Activated T-helper 1 cell treated with Interleukin-2 at 50 U/mL for 16 hours (primary cell): ENCODE data around the gene PIH1D2.
"Not testable (repeated sequence)": the region's sequence is repeated elsewhere in the genome, so short reads cannot be mapped to it uniquely, and the experiment has no call there.

ENCODE experiments used
- DNase-seq: peaks from one replicate; pipeline ENCODE4 v3.0.0-alpha.2; 2020; ENCODE audit warnings: low read depth

PIH1D2 gene

DNA sequence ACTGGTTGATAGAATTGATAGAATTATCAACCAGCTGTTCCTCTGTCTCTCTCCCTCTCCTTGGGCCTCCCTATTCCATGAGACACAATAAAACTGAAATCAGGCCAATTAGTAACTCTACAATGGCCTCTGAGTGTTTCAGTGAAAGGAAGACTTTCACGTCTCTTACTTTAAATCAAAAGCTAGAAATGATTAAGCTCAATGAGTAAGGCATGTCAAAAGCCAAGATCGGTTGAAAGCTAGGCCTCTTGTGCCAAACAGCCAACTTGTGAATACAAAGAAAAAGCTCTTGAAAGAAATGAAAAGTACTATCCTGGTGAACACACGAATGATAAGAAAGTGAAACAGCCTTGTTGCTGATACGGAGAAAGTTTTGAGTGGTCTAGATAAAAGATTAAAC lies 16.6 kb downstream of the PIH1D2 start:
- no peak for DNase-seq

DNA sequence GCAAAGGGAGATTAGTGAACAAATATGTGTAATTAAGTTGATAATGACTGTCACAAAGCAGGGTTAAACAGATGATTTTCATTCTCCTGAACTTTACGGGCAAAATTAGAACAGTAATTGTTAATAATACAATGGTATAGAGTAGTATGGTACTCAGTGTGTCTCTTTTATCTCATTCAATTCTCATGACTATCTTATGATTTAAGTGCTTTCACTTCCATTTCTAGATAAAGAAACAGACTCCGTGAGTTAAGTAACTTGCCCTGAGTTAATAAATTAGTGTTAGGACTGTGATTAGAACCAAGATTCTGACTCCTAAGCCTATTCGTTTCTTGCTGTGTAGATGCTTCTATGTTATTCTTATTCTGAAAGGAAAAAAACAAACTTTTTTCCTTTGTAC lies 22.0 kb downstream of the PIH1D2 start:
- DNase-seq: no peak

DNA sequence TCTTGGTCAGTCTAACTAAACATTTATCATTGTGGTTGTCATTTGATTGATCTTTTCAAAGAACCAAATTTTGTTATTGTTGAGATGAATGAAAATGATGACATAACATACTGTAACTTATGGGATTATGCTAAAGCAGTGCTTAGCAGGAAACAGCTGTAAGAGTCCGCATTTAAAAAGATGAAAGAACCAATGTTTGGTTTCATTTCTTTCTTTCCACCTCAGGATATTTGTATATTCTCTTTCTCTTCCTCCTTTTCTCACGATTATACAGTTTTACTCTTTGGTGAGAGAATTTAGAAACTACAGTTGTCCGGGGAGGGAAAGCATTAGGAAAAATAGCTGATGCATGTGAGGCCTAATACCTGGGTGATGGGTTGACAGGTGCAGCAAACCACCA lies 23.1 kb downstream of the PIH1D2 start:
- no peak for DNase-seq

DNA sequence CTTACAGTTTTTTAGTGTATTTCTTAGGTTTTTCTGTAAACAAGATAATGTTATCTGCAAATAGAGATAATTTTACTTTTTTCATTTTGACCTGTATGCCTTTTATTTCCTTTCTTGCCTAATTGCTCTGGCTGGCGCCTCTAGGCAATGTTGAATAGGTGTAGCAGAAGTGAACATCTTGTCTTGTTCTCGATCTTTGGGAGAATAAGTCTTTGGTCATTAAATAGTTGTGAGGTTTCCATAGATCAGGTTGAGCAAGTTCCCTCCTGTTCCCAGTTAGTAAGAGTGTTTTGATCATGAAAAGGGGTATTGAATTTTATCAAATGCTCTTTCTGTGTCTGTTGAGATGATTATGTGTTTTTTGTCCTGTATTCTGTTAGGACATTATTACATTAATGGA lies 24.0 kb downstream of the PIH1D2 start:
- no peak for DNase-seq

DNA sequence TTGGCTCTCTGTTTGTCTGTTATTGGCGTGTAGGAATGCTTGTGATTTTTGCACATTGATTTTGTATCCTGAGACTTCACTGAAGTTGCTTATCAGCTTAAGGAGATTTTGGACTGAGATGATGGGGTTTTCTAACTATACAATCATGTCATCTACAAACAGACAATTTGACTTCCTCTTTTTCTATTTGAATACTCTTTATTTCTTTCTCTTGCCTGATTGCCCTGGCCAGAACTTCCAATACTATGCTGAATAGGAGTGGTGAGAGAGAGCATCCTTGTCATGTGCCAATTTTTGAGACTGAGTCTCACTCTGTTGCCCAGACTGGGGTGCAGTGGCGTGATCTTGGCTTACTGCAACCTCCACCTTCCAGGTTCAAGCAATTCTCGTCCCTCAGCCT lies 25.6 kb downstream of the PIH1D2 start:
- DNase-seq: not testable (repeated sequence)

DNA sequence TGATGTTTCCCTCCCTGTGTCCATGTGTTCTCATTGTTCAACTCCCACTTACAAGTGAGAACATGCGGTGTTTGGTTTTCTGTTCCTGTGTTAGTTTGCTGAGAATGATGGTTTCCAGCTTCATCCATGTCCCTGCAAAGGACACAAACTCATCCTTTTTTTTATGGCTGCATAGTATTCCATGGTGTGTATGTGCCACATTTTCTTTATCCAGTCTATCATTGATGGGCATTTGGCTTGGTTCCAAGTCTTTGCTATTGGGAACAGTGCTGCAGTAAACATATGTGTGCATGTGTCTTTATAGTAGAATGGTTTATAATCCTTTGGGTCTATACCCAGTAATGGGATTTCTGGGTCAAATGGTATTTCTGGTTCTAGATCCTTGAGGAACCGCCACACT lies 27.2 kb downstream of the PIH1D2 start:
- DNase-seq: not testable (repeated sequence)

DNA sequence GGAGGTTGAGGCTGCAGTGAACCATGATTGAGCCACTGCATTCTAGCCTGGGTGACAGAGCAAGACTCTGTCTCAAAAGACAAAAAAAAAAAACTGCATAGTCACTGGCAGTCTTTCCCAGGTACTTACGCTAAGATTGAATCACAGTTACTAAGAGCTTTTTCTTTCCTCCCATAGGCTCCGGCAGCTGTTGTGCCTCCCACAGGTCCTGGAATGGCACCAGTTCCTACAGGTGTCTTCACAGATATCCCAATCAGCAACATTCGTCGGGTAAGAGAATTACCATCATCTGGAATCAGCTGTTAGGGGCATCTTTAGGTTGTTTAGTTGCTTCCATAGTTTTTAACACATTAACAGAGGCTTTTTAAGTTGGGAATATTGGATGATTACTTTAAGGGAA lies 28.9 kb downstream of the PIH1D2 start:
- DNase-seq: no peak

DNA sequence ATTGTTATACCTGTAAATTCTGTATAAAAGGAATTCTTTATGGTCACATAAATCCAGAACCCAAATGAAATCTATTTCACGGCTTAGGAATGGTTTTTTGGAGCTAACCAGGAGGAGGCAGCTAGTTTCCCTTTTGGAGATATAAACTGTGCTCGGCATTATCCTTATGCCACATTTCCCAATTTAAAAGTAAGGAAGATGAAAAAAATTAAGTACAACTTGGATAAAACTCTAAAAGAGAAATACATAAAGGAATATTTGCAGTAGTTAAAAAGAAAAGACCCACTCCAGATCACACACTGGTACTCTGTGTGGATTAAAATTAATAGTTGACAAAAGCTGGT lies 30.9 kb downstream of the PIH1D2 start:
- DNase-seq: no peak

DNA sequence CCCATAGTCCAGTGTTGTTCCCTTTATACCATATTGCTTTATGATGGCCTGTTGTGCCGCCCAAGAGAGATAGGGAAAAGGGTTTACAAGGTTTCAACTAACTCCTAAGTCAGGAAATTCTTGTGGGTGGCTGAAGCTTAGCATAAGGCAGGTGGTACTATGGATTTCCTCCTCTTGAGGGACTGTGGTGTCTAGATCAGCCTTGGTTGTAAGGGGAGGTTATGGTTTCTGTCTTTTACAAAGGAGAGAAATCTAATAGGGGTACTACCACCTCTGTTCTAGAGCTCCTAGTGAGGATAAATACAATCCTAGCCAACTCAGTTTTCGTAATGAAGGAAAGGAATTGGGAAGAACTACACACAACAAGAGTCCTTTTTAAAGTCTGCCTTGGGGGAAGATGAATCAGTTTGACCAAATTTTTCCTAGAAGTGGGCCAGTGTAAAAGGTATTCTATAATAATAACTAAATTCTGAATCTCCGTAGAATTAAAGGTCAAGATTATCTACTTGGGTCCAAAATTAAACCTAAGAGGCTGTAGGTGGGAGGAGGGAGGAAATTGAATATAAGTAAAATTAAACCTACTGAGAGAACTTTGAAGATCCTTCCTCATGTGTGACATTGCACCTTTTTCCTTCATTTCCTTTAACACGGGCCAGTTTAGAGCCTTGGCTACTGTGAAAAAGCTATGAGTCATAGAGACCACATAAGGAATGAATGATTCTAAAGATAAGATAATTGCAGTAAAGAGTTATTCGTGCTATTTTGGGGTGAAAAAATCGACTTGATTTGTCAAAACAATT lies 31.5 kb downstream of the PIH1D2 start:
- no peak for DNase-seq

DNA sequence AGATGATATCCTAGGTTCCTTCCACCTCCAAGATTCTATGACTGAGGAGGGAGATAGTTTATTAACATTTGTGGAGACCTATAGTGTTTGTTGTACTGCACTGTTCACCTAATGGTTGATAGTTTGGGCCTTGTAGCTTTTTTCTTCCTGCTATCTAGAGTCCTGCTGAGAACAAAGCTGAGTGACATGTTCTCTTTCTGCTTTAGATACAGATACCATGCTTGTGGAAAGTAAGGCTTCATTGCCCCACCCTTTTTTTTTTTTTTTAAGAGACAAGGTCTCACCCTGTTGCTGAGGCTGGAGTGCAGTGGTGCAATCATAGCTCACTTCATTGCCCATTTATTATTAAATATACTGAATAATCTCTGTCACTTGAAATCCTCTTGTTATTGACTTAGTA lies 36.3 kb downstream of the PIH1D2 start:
- DNase-seq: no peak

DNA sequence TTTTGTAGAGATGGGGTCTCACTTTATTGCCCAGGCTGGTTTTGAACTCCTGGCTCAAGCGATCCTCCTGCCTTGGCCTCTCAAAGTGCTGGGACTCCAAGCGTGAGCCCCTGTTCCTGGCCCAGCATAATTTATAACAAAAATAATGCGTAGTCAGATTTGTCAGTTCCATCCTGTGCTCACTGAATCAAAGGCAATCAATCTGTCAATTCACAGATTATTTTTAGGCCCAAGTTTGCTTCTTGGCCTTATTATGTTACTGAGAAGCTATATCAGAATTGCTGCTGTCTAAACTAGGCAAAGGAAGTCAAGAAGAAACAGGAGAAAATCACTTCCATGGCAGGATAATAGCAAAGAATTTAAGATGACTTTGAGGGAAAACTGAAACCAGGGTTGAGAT lies 39.9 kb downstream of the PIH1D2 start:
- no peak for DNase-seq

DNA sequence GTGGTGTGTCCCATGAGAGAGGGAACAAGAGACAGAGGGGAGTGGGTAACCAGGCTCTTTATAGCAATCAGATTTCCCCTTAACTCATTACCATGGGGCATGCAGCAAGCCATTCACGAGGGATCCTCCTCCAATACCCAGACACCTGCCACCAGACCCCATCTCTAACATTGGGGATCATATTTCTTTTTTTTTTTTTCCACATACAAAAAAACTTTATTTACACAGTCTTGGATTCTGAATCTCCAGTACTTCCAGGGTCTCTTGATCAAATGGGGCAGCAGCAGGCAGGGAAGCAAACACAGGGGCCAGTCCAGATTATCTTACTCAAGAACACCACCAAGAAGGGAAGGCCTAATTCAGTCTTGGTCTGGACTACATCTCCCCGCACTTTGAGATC lies 44.4 kb downstream of the PIH1D2 start:
- no peak for DNase-seq

DNA sequence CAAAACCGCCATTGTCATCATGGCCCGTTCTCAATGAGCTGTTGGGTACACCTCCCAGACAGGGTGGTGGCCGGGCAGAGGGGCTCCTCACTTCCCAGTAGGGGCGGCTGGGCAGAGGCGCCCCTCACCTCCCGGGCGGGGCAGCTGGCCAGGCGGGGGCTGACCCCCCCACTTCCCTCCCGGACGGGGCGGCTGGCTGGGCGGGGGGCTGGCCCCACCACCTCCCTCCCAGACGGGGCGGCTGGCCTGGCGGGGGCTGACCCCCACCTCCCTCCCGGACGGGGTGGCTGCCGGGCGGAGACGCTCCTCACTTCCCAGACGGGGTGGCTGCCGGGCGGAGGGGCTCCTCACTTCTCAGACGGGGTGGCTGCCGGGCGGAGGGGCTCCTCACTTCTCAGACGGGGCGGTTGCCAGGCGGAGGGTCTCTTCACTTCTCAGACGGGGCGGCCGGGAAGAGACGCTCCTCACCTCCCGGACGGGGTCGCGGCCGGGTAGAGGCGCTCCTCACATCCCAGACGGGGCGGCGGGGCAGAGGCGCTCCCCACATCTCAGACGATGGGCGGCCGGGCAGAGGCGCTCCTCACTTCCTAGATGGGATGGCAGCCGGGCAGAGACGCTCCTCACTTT lies 46.9 kb downstream of the PIH1D2 start:
- not testable (repeated sequence) for DNase-seq

DNA sequence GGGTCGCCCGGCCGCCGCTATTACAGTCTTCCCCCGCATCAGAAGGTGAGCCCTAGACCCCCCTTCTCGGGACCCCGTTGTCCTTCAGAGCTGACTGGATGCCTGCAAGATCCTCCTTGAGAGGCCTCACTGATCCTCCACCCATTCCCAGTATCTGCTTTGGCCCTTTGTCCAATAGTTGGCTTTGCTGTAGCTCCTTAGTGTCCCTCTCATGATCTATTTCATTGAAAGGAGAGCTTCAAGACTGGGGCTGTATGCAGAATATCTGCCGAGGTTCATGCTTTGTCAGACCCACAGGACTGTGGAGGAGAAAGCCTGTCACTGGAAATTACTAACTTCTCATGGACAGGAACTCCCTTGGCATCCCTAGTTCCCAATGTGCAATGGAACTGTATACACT lies 48.1 kb downstream of the PIH1D2 start:
- DNase-seq: no peak

DNA sequence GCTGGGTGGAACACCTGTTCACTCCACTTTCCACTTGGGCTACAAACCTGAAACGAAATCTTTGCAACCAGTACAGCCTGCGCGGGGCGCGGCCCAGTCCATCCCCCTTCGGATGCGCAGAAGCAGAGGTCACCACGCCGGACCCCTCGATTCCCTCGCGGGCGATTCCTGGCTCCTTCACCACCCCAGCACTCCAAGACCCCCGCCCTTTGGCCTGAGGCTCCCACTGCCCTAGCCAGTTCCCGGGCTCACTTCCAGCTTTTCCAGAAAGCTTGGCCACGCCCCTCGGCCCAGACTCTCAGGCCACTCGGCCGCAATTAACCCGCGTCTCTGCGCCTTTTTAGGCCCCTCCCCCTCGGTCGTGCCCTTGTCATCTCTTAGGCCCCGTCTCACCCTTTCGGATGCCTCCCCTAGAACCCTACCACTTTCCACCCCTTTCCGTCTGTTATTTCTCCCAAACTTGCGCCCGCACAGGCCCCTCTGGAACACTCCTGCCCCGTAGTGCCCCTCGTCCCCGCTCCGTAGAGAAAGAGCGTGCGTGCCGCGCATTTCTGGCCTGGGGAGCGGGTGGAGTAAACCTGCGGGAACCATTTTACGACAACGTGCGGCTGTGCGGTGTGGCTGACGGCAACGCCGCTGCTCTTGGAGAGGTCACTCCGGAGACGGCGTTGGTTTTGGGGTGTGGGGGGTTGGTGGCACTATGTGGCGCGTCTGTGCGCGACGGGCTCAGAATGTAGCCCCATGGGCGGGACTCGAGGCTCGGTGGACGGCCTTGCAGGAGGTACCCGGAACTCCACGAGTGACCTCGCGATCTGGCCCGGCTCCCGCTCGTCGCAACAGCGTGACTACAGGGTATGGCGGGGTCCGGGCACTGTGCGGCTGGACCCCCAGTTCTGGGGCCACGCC lies 48.8 kb downstream of the PIH1D2 start, which contains the start of gene DLAT:
Gene DLAT, plus strand, starts transcription at position 636 of the 906 bp plus-strand sequence. Its CDS starts 65 bp downstream, at position 701.
- DNase-seq: peak; percentile 67

DNA sequence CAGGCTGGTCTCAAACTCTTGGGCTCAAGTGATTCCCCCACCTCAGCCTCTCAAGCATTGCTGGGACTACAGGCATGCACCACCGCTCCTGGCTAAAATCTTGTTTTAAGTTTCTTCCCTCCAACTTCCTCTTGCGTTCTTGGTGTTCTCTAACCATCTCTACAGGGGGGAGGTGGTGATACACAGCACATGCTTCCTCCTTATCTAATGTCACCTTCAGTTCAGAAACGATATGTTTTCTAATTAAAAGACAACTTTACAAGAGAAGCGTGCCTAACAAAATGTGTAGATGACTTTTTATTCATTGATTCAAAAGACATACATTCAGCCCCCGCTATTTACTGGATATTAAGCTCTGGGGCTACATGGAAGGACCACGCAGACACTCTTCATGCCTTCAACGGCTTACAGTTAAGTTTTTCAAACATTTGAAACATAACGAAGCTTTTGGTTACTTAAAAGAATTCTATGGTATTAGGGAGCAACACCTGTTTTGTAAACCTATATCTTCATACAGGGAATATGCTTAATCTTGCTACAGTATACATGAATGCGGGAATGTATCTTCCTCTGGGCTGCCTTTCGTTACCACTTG lies 49.5 kb downstream of the PIH1D2 start:
- DNase-seq: no peak

DNA sequence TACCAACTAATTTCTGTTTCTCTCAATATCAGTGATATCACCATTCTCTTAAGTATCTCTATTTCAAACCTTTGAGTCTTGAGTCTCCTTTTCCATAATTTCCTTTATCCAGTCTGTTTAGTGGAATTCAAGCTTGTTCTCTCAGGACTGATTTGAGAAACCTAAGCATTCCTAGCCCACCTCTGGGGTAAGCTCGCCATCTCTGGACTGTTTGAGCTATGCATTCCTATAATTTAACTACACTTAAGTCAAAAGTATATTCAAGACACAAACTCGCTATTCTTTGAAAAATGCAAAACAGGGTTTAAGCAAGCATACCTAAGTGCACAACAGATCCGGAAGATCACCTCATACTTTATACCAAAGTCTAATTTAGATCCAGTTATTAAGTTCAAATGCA lies 50.7 kb downstream of the PIH1D2 start:
- no peak for DNase-seq

DNA sequence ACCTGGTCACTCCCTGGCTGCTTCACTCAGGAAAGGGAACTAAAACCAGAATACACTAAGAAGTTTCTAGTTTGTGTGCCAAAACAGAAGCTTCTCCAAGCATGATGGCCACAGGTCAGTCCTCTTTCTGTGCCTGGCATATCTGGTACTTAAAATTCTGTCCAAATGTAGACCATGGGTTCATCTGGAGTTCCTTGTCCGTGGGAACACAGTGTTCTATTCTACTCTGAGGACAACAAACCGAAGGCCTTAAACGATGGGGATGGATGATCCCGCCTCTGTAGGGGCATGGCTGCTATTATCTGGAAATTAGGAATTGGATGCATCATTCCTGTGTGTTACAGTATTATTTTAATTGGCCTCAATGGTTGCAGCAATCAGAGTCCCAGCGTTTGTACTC lies 54.8 kb downstream of the PIH1D2 start:
- no peak for DNase-seq
